ENCODE data around the gene ERICH2. TPM values are rescaled to one million over a fixed set of nuclear protein-coding genes. Genes with fewer than 3 reads are reported as not detected.
"Not testable (repeated sequence)": the region's sequence is repeated elsewhere in the genome, so short reads cannot be mapped to it uniquely, and the experiment has no call there.

Gene ERICH2
- total and polyA plus RNA-seq, 2 of the 13 experiments (the other 11 are each of a cell fraction or from before 2014, with no cell fraction given), result not detected

GRCh38 chr2:170747921-170748320 is 22.3 kb upstream of the ERICH2 start:
- no peaks in the 10 kb centered on the region for H3K36me3 ChIP-seq (replicated peaks in 1 of 2; ENCODE audit: control insufficient read depth in 1 of 2, insufficient read depth in 2 of 2, low read length in 2 of 2)
- BruUV-seq (replicated peaks), result no TSS peak
- no peaks in the 10 kb centered on the region for H3K9me3 ChIP-seq (ENCODE audit: low read length)
- peaks cover 15% of the 10 kb centered on the region for H3K4me1 ChIP-seq (ENCODE audit: insufficient read depth, low read length)
- ATAC-seq (no peak), DNase-seq (ENCODE audit: low spot score) (no peak), FAIRE-seq (no peak)
- ChIA-PET POLR2A (no interaction called here), CTCF (ENCODE audit: low intra/inter-chr PET ratio, low total read pairs) (no interaction called here)
- no peak overlapping the region for H3K4me2 ChIP-seq (ENCODE audit: low read depth, low read length)
- TF ChIP-seq CREB1 (IDR thresholded peaks at IDR 0.05), result 0 out of 2 replicates have a peak, but pooled peaks have one; percentile 14
- no peak for TF ChIP-seq CREB1 (CRISPR knock-in tag; IDR thresholded peaks at IDR 0.05)
- no peak for TF ChIP-seq PAWR (CRISPR knock-in tag; IDR thresholded peaks at IDR 0.05; ENCODE audit: borderline replicate concordance)
- in situ Hi-C loops (cut with HindIII; ENCODE audit: extremely low pct_ligation_motif_present, low pct_unique_long_range_greater_than_20kb), result no loop called here
- 23% methylated on average over 4 of the region's 4 CpGs for WGBS (ENCODE audit: low lambda C conversion rate)
- H2AFZ ChIP-seq (ENCODE audit: low read length), result no peak overlapping the region
- intact Hi-C loops (cut with micrococcal nuclease; ENCODE audit: unreplicated experiment), result no loop called here
- no peak overlapping the region for H3K4me3 ChIP-seq (replicated peaks in 1 of 3; ENCODE audit: insufficient read depth in 1 of 3, low read depth in 2 of 3, low read length in 3 of 3)
- no peak overlapping the region for H3K27ac ChIP-seq (ENCODE audit: extremely low read length, insufficient read depth, low read length)
- no peak overlapping the region for H3K9ac ChIP-seq (ENCODE audit: insufficient read depth, low read depth, low read length)
- H4K20me1 ChIP-seq (ENCODE audit: insufficient read depth, low read length), result no peaks in the 10 kb centered on the region
- H3K27me3 ChIP-seq (ENCODE audit: control insufficient read depth in 1 of 2, insufficient read depth in 2 of 2, low read length in 2 of 2), result peaks cover 0 to 4% of the 10 kb centered on the region in 2 experiments; a peak in 1 of 5 replicates
- no peaks in the 10 kb centered on the region for H3K79me2 ChIP-seq (ENCODE audit: insufficient read depth, low read length)

GRCh38 chr2:170751555-170751954 is 18.6 kb upstream of the ERICH2 start:
- POLR2A ChIA-PET; H3K4me2 ChIP-seq (ENCODE audit: low read depth, low read length); H3K79me2 ChIP-seq (ENCODE audit: insufficient read depth, low read length); DNase-seq (ENCODE audit: low spot score); CTCF ChIA-PET (ENCODE audit: low intra/inter-chr PET ratio, low total read pairs); H3K9me3 ChIP-seq (ENCODE audit: low read length); H3K4me1 ChIP-seq (ENCODE audit: insufficient read depth, low read length); H3K27ac ChIP-seq (ENCODE audit: extremely low read length, insufficient read depth, low read length); FAIRE-seq; H4K20me1 ChIP-seq (ENCODE audit: insufficient read depth, low read length); BruUV-seq (replicated peaks); H2AFZ ChIP-seq (ENCODE audit: low read length); H3K4me3 ChIP-seq (replicated peaks in 1 of 3; ENCODE audit: insufficient read depth in 1 of 3, low read depth in 2 of 3, low read length in 3 of 3); H3K9ac ChIP-seq (ENCODE audit: insufficient read depth, low read depth, low read length); H3K36me3 ChIP-seq (replicated peaks in 1 of 2; ENCODE audit: control insufficient read depth in 1 of 2, insufficient read depth in 2 of 2, low read length in 2 of 2); intact Hi-C loops (cut with micrococcal nuclease; ENCODE audit: unreplicated experiment); in situ Hi-C loops (cut with HindIII; ENCODE audit: extremely low pct_ligation_motif_present, low pct_unique_long_range_greater_than_20kb); H3K27me3 ChIP-seq (ENCODE audit: control insufficient read depth in 1 of 2, insufficient read depth in 2 of 2, low read length in 2 of 2): not testable (repeated sequence)
- 75% methylated on average over 12 of the region's 12 CpGs for WGBS (ENCODE audit: low lambda C conversion rate)
- peak; percentile 75 for ATAC-seq

- BruUV-seq (replicated peaks), result no TSS peak
- Histone ChIP-seq H3K79me2 (ENCODE audit: insufficient read depth, low read length) (no peaks in the 10 kb centered on the region), H3K9me3 (ENCODE audit: low read length) (no peaks in the 10 kb centered on the region), H4K20me1 (ENCODE audit: insufficient read depth, low read length) (no peaks in the 10 kb centered on the region), H3K27me3 (ENCODE audit: control insufficient read depth in 1 of 2, insufficient read depth in 2 of 2, low read length in 2 of 2) (peaks cover 0 to 2% of the 10 kb centered on the region in 2 experiments; a peak in 1 of 5 replicates), H3K36me3 (replicated peaks in 1 of 2; ENCODE audit: control insufficient read depth in 1 of 2, insufficient read depth in 2 of 2, low read length in 2 of 2) (no peaks in the 10 kb centered on the region), H3K4me1 (ENCODE audit: insufficient read depth, low read length) (peaks cover 19% of the 10 kb centered on the region), H3K27ac (ENCODE audit: extremely low read length, insufficient read depth, low read length) (no peak overlapping the region), H3K4me2 (ENCODE audit: low read depth, low read length) (no peak overlapping the region), H2AFZ (ENCODE audit: low read length) (no peak overlapping the region), H3K4me3 (replicated peaks in 1 of 3; ENCODE audit: insufficient read depth in 1 of 3, low read depth in 2 of 3, low read length in 3 of 3) (no peak overlapping the region), H3K9ac (ENCODE audit: insufficient read depth, low read depth, low read length) (no peak overlapping the region)
- FAIRE-seq, result no peak
- ATAC-seq, result no peak
- POLR2A ChIA-PET, result no interaction called here
- intact Hi-C loops (cut with micrococcal nuclease; ENCODE audit: unreplicated experiment) (no loop called here), in situ Hi-C loops (cut with HindIII; ENCODE audit: extremely low pct_ligation_motif_present, low pct_unique_long_range_greater_than_20kb) (no loop called here)
- CTCF ChIA-PET (ENCODE audit: low intra/inter-chr PET ratio, low total read pairs), result no interaction called here
- no peak for DNase-seq (ENCODE audit: low spot score)
- TF ChIP-seq E2F5 (CRISPR knock-in tag; conservative IDR thresholded peaks at IDR 0.05), result no peak
- no peak for TF ChIP-seq KDM3A (CRISPR knock-in tag; IDR thresholded peaks at IDR 0.05; ENCODE audit: low read depth)
- no peak for TF ChIP-seq NRL (CRISPR knock-in tag; IDR thresholded peaks at IDR 0.05; ENCODE audit: borderline replicate concordance)
- TF ChIP-seq HNRNPLL (IDR thresholded peaks at IDR 0.05; ENCODE audit: low read depth, low read length, poor library complexity, severe bottlenecking), result no peak
- TF ChIP-seq CREB1 (IDR thresholded peaks at IDR 0.05), result no peak
- TF ChIP-seq CREB1 (CRISPR knock-in tag; IDR thresholded peaks at IDR 0.05), result no peak
- no peak for TF ChIP-seq HIC2 (CRISPR knock-in tag; IDR thresholded peaks at IDR 0.05; ENCODE audit: low read depth)
- no peak for TF ChIP-seq KAT7 (CRISPR knock-in tag; IDR thresholded peaks at IDR 0.05; ENCODE audit: borderline replicate concordance)
Observed at GRCh38 chr2:170761572-170761971, 8.6 kb upstream of the ERICH2 start.
